Suprapubic skin (tissue), 4 donors: Measurements from ENCODE around the gene MPC2.

Source experiments
- EP300 ChIP-seq: sonication (generic); formaldehyde crosslinking; IDR thresholded peaks from one replicate; pipeline ENCODE4 v1.6.1; 2017; ENCODE audit warnings: antibody characterized with exemption
- POLR2A ChIP-seq, 2 donors: fragments of 450-650 bp; IDR thresholded peaks; one replicate each; pipeline ENCODE4 v1.6.1; 2017; ENCODE audit warnings: antibody characterized with exemption in 2 of 2, mild to moderate bottlenecking in 2 of 2, moderate library complexity in 2 of 2
- POLR2AphosphoS5 ChIP-seq, 3 donors: sonication (generic); formaldehyde crosslinking; IDR thresholded peaks; one replicate each; pipeline ENCODE4 v1.6.1; 2017; ENCODE audit warnings: antibody characterized with exemption in 3 of 3
- TF ChIP-seq, protein P1 (sequence below), 2 donors: fragments of 200-600 bp in 1 of 2; fragments of 450-650 bp in 1 of 2; sonication (generic) in 1 of 2; IDR thresholded peaks; one replicate each; pipeline ENCODE4 v1.5.1; 2016 to 2019; ENCODE audit warnings: antibody characterized with exemption in 2 of 2, mild to moderate bottlenecking in 1 of 2, moderate library complexity in 1 of 2

DNA sequence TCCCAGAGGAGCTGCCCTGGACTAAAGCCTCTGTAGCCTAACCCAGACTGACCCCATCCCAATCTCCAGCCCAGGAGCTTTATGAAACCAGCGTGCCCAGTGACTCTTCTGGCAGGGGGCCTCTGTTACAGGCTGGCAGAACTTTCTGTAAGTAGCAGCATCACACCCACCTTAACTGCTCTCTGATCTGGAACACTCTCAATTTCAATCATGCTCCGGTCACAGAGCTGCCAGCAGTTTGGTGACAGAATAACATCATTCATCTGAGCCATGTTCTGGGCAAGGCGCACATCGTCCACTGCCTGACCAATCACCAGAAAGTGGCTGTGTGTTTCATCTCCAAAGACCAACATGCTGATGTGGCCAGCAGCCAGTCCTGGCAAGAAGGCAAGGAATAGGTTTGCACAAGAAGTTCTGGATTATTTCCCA, 37.6 kb downstream of the MPC2 start:
- TF ChIP-seq, protein P1, sequence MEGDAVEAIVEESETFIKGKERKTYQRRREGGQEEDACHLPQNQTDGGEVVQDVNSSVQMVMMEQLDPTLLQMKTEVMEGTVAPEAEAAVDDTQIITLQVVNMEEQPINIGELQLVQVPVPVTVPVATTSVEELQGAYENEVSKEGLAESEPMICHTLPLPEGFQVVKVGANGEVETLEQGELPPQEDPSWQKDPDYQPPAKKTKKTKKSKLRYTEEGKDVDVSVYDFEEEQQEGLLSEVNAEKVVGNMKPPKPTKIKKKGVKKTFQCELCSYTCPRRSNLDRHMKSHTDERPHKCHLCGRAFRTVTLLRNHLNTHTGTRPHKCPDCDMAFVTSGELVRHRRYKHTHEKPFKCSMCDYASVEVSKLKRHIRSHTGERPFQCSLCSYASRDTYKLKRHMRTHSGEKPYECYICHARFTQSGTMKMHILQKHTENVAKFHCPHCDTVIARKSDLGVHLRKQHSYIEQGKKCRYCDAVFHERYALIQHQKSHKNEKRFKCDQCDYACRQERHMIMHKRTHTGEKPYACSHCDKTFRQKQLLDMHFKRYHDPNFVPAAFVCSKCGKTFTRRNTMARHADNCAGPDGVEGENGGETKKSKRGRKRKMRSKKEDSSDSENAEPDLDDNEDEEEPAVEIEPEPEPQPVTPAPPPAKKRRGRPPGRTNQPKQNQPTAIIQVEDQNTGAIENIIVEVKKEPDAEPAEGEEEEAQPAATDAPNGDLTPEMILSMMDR (IDR thresholded peaks at IDR 0.05): no peak
- TF ChIP-seq EP300: no peak
- TF ChIP-seq POLR2AphosphoS5 (IDR thresholded peaks at IDR 0.05): no peak
- TF ChIP-seq POLR2A (IDR thresholded peaks at IDR 0.05): no peak
